HG02763 (cell line): ENCODE data around the gene LRCH1.
A peak's percentile ranks its signal among the peaks of the same experiment; 100 is the strongest.

Experiments
- ATAC-seq: cut with Tn5 transposase; IDR thresholded peaks from one replicate; pipeline ENCODE4 v1.9.1; 2021; ENCODE audit warnings: mild to moderate bottlenecking, moderate library complexity; ENCODE audit not compliant: unreplicated experiment

Gene LRCH1

GRCh38 chr13:46686171-46686570, 133.2 kb downstream of the LRCH1 start:
- no peak for ATAC-seq

GRCh38 chr13:46687810-46688209, 134.8 kb downstream of the LRCH1 start:
- no peak for ATAC-seq

GRCh38 chr13:46688306-46688705, 135.3 kb downstream of the LRCH1 start:
- no peak for ATAC-seq

- no peak for ATAC-seq
These were observed 145.0 kb downstream of the LRCH1 start for GRCh38 chr13:46698014-46698413.

GRCh38 chr13:46698910-46699460, 146.0 kb downstream of the LRCH1 start:
- ATAC-seq, result no peak

GRCh38 chr13:46712524-46712923, 159.6 kb downstream of the LRCH1 start:
- no peak for ATAC-seq

GRCh38 chr13:46715363-46715762, 162.4 kb downstream of the LRCH1 start:
- ATAC-seq, result no peak

GRCh38 chr13:46716821-46717220, 163.9 kb downstream of the LRCH1 start:
- ATAC-seq, result no peak

- no peak for ATAC-seq
These were observed 164.3 kb downstream of the LRCH1 start for GRCh38 chr13:46717275-46717674.

- ATAC-seq, result no peak
These were observed 164.9 kb downstream of the LRCH1 start for GRCh38 chr13:46717856-46718255.

- ATAC-seq, result peak; percentile 62
These were observed 167.2 kb downstream of the LRCH1 start for GRCh38 chr13:46720189-46720588.

GRCh38 chr13:46721054-46721453, 168.1 kb downstream of the LRCH1 start:
- ATAC-seq, result no peak

- no peak for ATAC-seq
These were observed 173.4 kb downstream of the LRCH1 start for GRCh38 chr13:46726347-46726746.

- no peak for ATAC-seq
These were observed 175.8 kb downstream of the LRCH1 start for GRCh38 chr13:46728777-46729176.

- ATAC-seq, result no peak
These were observed 178.6 kb downstream of the LRCH1 start for GRCh38 chr13:46731535-46731934.

GRCh38 chr13:46735425-46735824, 182.5 kb downstream of the LRCH1 start:
- no peak for ATAC-seq

GRCh38 chr13:46736541-46737310, 183.8 kb downstream of the LRCH1 start:
- no peak for ATAC-seq

GRCh38 chr13:46738055-46738454, 185.1 kb downstream of the LRCH1 start:
- no peak for ATAC-seq

- ATAC-seq, result no peak
These were observed 185.8 kb downstream of the LRCH1 start for GRCh38 chr13:46738766-46739165.

- ATAC-seq, result no peak
These were observed 186.6 kb downstream of the LRCH1 start for GRCh38 chr13:46739447-46740098.

GRCh38 chr13:46743191-46743590, 190.2 kb downstream of the LRCH1 start:
- no peak for ATAC-seq

GRCh38 chr13:46745062-46745461, 192.1 kb downstream of the LRCH1 start:
- no peak for ATAC-seq
